NCI-H146 (cell line): Measurements from ENCODE around the gene GABBR1.

Experiments
- DNase-seq: peaks from one replicate; lab custom pipeline; 2025; lab: John Stamatoyannopoulos, UW

Gene GABBR1

GRCh38 chr6:29566856-29567255, 66.1 kb downstream of the GABBR1 start:
- no peak for DNase-seq

GRCh38 chr6:29564875-29565274, 68.1 kb downstream of the GABBR1 start:
- DNase-seq, result no peak

DNA sequence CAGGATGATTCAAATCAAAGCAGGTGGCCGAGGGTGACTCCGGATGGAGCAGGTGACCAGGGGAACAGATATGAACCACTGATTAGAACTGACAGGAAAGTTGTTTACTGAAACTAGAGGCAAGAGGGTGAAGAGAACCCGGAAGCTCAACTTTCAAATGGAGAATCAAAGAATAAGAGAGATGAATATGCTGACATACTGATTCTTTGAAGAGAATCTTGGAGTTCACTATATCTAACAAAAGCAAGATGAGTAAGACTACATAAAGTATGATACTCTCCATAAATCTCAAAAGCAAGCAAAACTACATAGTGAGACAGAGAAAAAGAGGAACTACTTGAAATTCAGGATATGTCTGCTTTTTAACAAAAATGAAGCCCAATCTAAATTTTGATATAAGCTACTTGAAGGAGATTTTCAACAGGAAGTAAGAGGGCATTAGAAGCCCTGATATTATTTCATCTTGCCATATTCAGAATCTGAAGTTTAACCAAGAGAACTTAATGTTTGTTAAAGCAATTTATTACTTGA, 69.5 kb downstream of the GABBR1 start:
- DNase-seq, result no peak

GRCh38 chr6:29561606-29562181, 71.3 kb downstream of the GABBR1 start:
- no peak for DNase-seq

GRCh38 chr6:29561091-29561490, 71.9 kb downstream of the GABBR1 start:
- no peak for DNase-seq

DNA sequence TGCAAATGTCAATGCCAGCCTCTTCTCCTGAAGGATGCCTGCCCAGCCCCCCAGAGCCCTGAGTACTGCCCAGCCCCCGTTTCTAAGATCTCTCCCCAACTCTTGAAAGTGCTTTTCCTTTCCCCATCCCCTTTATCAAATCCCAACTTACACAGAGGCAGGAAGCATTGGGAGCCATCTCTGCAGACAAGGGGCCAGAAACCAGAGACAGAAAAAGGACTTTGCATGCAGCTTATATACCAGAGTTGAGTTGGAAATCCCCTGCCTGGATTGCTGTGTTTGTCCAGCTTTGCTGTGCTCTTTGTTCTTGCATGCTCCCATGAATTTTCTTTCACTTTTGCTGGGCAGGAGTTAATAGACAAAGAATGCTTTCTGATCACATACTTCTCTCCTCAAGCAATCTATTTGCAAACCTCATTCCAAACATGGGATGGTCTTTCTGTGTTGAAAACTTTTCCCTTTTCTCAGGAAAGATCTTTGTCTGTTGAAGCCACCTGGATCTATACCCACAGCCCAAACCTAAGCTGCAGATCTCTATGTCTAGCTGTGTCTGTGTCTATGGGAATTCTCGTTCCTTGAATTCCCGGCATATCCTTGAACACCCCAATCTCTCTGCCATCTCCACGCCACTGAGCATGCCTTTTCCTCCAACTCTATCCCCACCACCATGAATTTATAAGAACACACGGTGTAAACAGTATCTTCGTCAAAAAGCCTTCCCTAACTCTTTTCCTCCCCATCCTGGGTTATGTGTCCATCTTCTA, 73.3 kb downstream of the GABBR1 start, which contains the start of gene UBD:
Gene UBD (minus strand): TSS at position 209 of the 764 bp plus-strand sequence. CDS start 31 bp downstream, at position 178.
- DNase-seq, result peak; percentile 2

DNA sequence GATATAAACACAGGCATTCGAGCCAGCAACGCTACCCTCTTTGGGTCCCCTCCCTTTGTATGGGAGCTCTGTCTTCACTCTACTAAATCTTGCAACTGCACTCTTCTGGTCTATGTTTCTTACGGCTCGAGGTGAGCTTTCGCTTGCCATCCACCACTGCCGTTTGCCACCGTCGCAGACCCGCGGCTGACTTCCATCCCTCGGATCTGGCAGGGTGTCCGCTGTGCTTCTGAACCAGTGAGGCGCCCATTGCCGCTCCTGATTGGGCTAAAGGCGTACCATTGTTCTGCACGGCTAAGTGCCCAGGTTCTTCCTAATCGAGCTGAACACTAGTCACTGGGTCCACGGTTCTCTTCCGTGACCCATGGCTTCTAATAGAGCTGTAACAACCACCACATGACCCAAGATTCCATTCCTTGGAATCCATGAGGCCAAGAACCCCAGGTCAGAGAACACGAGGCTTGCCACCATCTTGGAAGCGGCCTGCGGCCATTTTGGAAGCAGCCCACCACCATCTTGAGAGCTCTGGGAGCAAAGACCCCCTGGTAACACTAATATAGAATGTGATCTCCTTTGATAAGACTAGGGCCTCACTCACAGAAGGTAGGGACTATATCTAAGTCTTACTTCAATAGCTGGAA, 74.4 kb downstream of the GABBR1 start:
- DNase-seq, result peak; percentile 43

DNA sequence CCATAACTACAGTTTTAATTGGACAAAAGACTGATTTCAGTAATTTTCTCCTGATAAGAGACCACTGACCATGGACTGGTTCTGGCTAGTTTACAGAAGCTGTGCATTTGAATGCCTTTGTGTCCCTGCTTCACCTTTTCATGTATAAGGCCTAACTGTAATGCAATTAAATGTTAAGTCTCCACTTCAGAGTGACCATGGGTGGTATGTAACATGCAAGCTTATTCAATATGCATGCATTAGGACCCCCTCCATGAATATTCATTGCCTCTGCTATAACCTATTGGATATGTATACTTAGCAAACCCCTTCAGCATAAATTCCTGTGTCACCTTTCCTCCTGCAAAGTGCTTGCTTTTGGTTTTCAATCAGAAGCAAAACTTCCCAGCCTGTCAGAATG, 75.7 kb downstream of the GABBR1 start:
- DNase-seq, result no peak

DNA sequence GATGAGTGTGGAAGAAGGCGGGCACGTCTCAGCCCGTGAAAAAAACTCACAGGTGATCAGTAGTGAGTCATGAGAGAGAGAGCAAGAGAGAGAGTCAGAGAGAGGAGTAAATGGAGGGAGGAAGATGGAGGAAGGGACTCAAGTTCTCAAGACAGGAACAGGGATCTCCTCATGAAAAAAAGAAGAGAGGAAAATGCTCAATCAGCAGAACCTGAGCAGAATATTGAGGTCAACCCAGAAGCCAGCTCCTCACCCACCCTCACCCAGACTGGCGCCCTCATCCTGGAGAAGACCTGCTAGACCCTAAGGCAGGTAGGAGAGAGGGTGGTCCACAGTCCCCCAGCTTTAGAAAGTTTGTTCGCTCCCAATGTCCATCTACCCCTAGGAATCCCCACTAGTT, 78.2 kb downstream of the GABBR1 start:
- DNase-seq, result no peak

DNA sequence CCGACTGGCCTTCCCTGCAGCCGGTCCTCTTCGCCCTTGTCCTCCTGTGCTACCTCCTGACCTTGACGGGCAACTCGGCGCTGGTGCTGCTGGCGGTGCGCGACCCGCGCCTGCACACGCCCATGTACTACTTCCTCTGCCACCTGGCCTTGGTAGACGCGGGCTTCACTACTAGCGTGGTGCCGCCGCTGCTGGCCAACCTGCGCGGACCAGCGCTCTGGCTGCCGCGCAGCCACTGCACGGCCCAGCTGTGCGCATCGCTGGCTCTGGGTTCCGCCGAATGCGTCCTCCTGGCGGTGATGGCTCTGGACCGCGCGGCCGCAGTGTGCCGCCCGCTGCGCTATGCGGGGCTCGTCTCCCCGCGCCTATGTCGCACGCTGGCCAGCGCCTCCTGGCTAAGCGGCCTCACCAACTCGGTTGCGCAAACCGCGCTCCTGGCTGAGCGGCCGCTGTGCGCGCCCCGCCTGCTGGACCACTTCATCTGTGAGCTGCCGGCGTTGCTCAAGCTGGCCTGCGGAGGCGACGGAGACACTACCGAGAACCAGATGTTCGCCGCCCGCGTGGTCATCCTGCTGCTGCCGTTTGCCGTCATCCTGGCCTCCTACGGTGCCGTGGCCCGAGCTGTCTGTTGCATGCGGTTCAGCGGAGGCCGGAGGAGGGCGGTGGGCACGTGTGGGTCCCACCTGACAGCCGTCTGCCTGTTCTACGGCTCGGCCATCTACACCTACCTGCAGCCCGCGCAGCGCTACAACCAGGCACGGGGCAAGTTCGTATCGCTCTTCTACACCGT, 79.5 kb downstream of the GABBR1 start:
- DNase-seq, result no peak

DNA sequence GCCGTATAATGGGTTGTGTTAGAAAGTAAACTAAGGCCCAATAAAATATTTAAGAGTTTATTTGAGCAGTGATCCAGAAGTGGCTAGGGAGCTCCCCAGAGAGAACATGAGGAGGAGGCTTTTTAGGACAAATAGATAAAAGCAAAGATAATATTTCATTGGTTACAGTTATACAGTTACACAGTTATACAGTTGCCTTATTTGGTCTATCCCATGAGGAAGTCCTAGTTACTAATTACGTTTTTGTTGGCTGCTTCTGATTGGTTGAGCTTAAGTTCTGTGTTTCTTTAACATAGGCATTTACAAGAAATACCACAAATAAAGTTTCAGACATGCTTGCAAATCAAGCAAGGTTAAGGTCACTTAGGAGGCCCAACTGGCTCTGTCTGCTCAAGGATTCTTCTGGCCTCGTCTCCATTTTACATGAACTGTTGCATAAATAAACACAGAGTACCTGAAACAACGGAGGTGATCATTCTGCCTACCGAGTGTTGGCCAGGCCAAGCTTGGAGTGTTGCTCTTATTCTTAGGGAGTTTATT, 80.4 kb downstream of the GABBR1 start:
- DNase-seq, result no peak

DNA sequence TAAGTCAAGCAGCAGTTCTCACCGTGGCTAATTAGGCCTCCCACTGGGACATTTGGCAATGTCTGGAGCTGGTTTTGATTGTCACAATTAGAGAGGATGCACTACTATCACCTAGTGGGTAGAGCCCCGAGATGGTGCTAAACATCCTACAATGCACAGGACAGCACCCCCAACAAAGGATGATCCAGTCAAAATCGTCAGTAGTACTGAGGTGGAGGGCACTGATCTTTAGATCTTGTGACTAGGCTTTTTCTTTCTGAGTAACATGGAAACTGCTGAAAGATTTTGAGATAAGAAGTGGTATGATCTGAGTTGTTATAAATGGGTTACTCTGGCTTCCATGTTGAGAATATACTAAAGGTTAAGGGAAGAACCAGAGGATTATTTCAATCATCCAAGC, 85.4 kb downstream of the GABBR1 start:
- DNase-seq, result peak; percentile 1

- DNase-seq, result no peak
Observed at GRCh38 chr6:29537714-29538403, 95.1 kb downstream of the GABBR1 start.

DNA sequence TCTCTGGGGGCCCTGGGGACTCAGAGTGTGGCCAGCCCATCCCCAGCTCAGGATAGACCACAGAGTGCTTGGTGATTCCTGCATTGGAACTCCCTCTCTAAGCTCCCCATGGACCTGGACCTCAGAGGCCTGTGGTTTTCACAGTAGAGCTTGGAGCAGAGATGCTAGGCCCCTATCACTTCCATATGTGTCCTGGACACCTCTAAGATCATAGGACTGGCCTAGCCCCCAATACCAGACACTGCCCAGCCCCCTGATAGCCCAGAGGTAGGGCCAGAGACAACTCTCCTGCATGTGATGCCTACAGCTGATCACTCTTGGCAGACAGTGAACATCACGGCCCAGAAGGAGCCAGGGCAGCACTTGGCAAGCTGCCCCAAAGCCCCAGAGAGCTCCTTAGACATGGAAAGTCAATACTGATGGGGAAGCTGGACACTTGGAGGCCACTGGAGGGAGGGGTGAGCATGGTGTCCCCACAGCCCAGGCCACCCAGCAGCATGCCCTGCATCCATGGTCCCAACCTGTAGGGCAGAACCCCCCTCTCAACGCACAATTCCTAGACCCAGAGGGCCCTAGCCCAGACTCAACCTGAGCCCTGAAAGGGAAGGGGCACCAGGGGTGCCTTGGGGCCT, 100.5 kb downstream of the GABBR1 start:
- DNase-seq, result no peak

DNA sequence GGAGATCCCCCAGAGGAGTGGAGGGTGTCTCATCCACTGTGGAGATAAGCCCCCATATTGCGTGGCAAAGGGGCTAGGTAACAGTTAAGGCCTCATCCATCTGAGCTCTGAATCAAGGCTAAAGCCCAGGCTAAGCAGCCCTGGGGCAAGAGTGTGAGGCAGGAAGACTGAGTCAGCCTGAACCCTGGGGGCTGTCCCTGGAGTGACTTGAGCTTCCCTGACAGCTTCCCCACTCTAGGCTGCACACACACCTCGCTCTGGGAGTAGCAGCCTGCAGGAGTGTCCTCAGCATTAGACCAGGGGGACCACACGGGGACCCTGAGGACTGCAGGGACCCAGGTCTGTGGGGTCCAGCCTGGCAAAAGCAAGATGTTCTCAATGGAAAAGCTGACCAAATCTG, 101.3 kb downstream of the GABBR1 start:
- no peak for DNase-seq

DNA sequence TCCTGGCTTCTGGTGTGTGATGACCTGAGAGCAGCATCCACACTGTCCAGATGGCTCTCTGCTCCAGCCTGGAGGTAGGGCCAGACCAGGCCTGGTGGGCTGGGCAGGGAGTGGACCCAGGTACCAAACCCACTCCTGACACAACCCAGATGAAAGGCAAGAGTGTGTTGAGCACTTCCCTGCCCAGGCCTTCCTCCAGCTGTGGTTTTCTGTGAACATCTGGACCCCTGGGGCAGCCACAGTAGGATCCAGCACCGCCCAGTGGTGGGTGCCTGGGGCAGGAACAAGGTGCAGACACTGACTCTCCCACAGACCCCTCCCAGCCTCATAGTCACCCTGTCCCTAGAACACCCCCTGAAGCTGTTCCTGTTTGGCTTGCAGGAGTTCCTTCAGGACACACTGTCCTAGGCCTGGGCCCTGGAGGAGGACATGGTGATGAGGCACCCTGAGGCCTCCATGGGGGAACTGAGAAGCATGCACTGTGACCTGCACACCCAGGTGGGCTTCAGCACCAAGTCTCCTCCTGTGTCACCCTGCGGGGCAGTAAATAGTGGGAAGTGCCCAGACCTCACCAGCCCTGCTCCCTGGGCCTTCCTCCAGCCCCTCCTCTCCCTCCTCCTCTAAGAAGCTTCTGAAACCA, 102.2 kb downstream of the GABBR1 start:
- no peak for DNase-seq

- no peak for DNase-seq
Observed at GRCh38 chr6:29529956-29530355, 103.0 kb downstream of the GABBR1 start.

GRCh38 chr6:29528988-29529560, 103.9 kb downstream of the GABBR1 start:
- DNase-seq, result no peak

- DNase-seq, result no peak
Observed at GRCh38 chr6:29528300-29528931, 104.6 kb downstream of the GABBR1 start.
